ENCODE measurements around the gene VAMP2. TPM values are rescaled to one million over a fixed set of nuclear protein-coding genes. Genes with fewer than 3 reads are reported as not detected.
A peak's percentile ranks its signal among the peaks of the same experiment; 100 is the strongest.

The VAMP2 gene
- total and polyA plus RNA-seq, 10 of the 15 experiments (the other 5 are each of a cell fraction or from before 2014, with no cell fraction given) = 3.0 to 35.2 (median 25.0) TPM

GRCh38 chr17:8120520-8121406 is 42.0 kb downstream of the VAMP2 start (continued):
- TF ChIP-seq RELB (IDR thresholded peaks at IDR 0.05; ENCODE audit: low read depth) (no peak), EZH2 (IDR thresholded peaks at IDR 0.05; ENCODE audit: borderline replicate concordance, control insufficient read depth, low read depth, low read length) (no peak), CEBPZ (IDR thresholded peaks at IDR 0.05; ENCODE audit: low read depth, low read length) (no peak), CBFB (IDR thresholded peaks at IDR 0.05; ENCODE audit: low read depth) (no peak), IKZF1 (conservative IDR thresholded peaks at IDR 0.05) (peak; percentile 61; the same call in 1 of the 2 replicates), TCF7 (IDR thresholded peaks at IDR 0.05; ENCODE audit: borderline replicate concordance) (no peak), ELK1 (IDR thresholded peaks at IDR 0.05; ENCODE audit: low read depth, low read length) (no peak), IRF5 (IDR thresholded peaks at IDR 0.05; ENCODE audit: borderline replicate concordance) (no peak), BCL3 (IDR thresholded peaks at IDR 0.05; ENCODE audit: borderline replicate concordance, insufficient read depth, low read depth, low read length, poor library complexity, severe bottlenecking) (no peak), EGR1 (IDR thresholded peaks at IDR 0.05; ENCODE audit: borderline replicate concordance in 1 of 2, low read depth in 2 of 2, low read length in 2 of 2) (no peak), HDAC6 (IDR thresholded peaks at IDR 0.05; ENCODE audit: unreplicated experiment) (no peak), ZNF384 (IDR thresholded peaks at IDR 0.05; ENCODE audit: borderline replicate concordance, low read depth, low read length) (no peak), PKNOX1 (IDR thresholded peaks at IDR 0.05) (no peak)

All from GM12878 (cell line).